HepG2 (cell line): ENCODE data around the gene AMBRA1.

Experiments used
- BRCA1 ChIP-seq: sonication (generic); formaldehyde crosslinking; IDR thresholded peaks from 2 replicates; pipeline ENCODE4 v1.4.0; 2020; ENCODE audit warnings: missing genetic modification reagents
- CTCF ChIP-seq: sonication (generic); formaldehyde crosslinking; IDR thresholded peaks from 2 replicates; pipeline ENCODE4 v1.5.0; 2020; ENCODE audit warnings: mild to moderate bottlenecking, missing genetic modification reagents, moderate library complexity
- DR1 ChIP-seq: sonication (generic); formaldehyde crosslinking; IDR thresholded peaks from 2 replicates; pipeline ENCODE4 v1.8.0; 2021; ENCODE audit warnings: mild to moderate bottlenecking, missing genetic modification reagents, inconsistent platforms
- FOXA3 ChIP-seq: IDR thresholded peaks from 2 replicates; pipeline ENCODE4 v1.6.1; 2016; ENCODE audit warnings: missing genetic modification reagents, missing compliant biosample characterization
- GMEB1 ChIP-seq: sonication (generic); formaldehyde crosslinking; IDR thresholded peaks from 2 replicates; pipeline ENCODE4 v1.5.1; 2020; ENCODE audit warnings: missing genetic modification reagents, mild to moderate bottlenecking, borderline replicate concordance
- HMG20A ChIP-seq: IDR thresholded peaks from 2 replicates; pipeline ENCODE4 v1.6.1; 2016; ENCODE audit warnings: borderline replicate concordance
- MTF2 ChIP-seq: sonication (generic); formaldehyde crosslinking; IDR thresholded peaks from 2 replicates; pipeline ENCODE4 v1.5.0; 2020; ENCODE audit warnings: missing genetic modification reagents, borderline replicate concordance
- TBL1XR1 ChIP-seq: fragments of 150-350 bp; IDR thresholded peaks from 2 replicates; pipeline ENCODE4 v1.6.1; 2014; ENCODE audit warnings: borderline replicate concordance, low read length; ENCODE audit not compliant: partially characterized antibody
- ZNF367 ChIP-seq: sonication (generic); formaldehyde crosslinking; IDR thresholded peaks from 2 replicates; pipeline ENCODE4 v1.4.0; 2020; ENCODE audit warnings: missing genetic modification reagents, borderline replicate concordance

GRCh38 chr11:46562527-46562926 is 31.3 kb downstream of the AMBRA1 start:
- TF ChIP-seq GMEB1 (CRISPR knock-in tag) (no peak), FOXA3 (CRISPR knock-in tag) (no peak), DR1 (CRISPR knock-in tag) (no peak), MTF2 (CRISPR knock-in tag) (no peak), TBL1XR1 (no peak), BRCA1 (no peak), HMG20A (no peak), CTCF (CRISPR knock-in tag) (no peak), ZNF367 (no peak)
